A673 (cell line): ENCODE data around the gene NLRC5. TPM values are rescaled to one million over a fixed set of nuclear protein-coding genes. Genes with fewer than 3 reads are reported as not detected.

ENCODE experiments used
- BruUV-seq: library from RNA; stranded (reverse); fragments of 400-500 nt; replicated peaks from 2 replicates; lab custom pipeline; 2021; lab: Mats Ljungman, UMichigan
- CTCF ChIA-PET: fragments of 300-600 bp; sonication (Branson Sonifier 250); formaldehyde crosslinking; loops from one replicate; lab custom pipeline; 2022; ENCODE audit warnings: antibody characterized with exemption; lab: Charles Lee
- POLR2A ChIA-PET: fragments of 300-600 bp; sonication (Branson Sonifier 250); formaldehyde crosslinking; loops from one replicate; lab custom pipeline; 2022; ENCODE audit warnings: antibody characterized with exemption; ENCODE audit not compliant: low non-redundant PET; lab: Charles Lee
- DNase-seq: peaks from one replicate; pipeline ENCODE4 v3.0.0-alpha.2; 2015; ENCODE audit warnings: low spot score
- H3K27ac ChIP-seq: fragments of 200-600 bp; sonication (generic); 2 replicates; pipeline ENCODE4 v1.5.1; 2016; ENCODE audit warnings: mixed run types, low read depth, mild to moderate bottlenecking, mixed read lengths, antibody characterized with exemption, low read length; ENCODE audit not compliant: poor library complexity, severe bottlenecking
- H3K27me3 ChIP-seq: fragments of 200-600 bp; sonication (generic); replicated peaks from 2 replicates; pipeline ENCODE4 v1.6.1; 2017; ENCODE audit warnings: mixed run types, low read depth, mild to moderate bottlenecking, mixed read lengths, antibody characterized with exemption, low read length; ENCODE audit not compliant: insufficient read depth, poor library complexity
- H3K36me3 ChIP-seq: fragments of 200-600 bp; sonication (generic); 2 replicates; pipeline ENCODE4 v1.6.1; 2016; ENCODE audit warnings: mixed run types, mild to moderate bottlenecking, mixed read lengths, antibody characterized with exemption, low read length; ENCODE audit not compliant: insufficient read depth, poor library complexity, severe bottlenecking
- H3K4me1 ChIP-seq: fragments of 200-600 bp; sonication (generic); 2 replicates; pipeline ENCODE4 v1.6.1; 2017; ENCODE audit warnings: mixed run types, mild to moderate bottlenecking, mixed read lengths, antibody characterized with exemption, low read length; ENCODE audit not compliant: insufficient read depth, poor library complexity, severe bottlenecking
- H3K4me3 ChIP-seq: fragments of 200-600 bp; sonication (generic); 2 replicates; pipeline ENCODE4 v1.5.1; 2016; ENCODE audit warnings: low read depth, mixed run types, mild to moderate bottlenecking, mixed read lengths, low read length; ENCODE audit not compliant: poor library complexity, severe bottlenecking
- H3K9me3 ChIP-seq: fragments of 200-600 bp; sonication (generic); 2 replicates; pipeline ENCODE4 v1.6.1; 2016; ENCODE audit warnings: mixed run types, low read depth, mild to moderate bottlenecking, mixed read lengths, antibody characterized with exemption, low read length; ENCODE audit not compliant: poor library complexity, severe bottlenecking
- EZH2 ChIP-seq: fragments of 200-600 bp; sonication (generic); IDR thresholded peaks from 2 replicates; pipeline ENCODE4 v1.6.1; 2017; ENCODE audit warnings: borderline replicate concordance, low read depth, mild to moderate bottlenecking, mixed read lengths, antibody characterized with exemption, low read length; ENCODE audit not compliant: poor library complexity, severe bottlenecking
- intact Hi-C: fragments of 100-400 bp; cut with micrococcal nuclease; formaldehyde crosslinking; loops from one replicate; pipeline ENCODE4 v1.10.0; 2022; ENCODE audit not compliant: unreplicated experiment
- total RNA-seq: library from RNA; stranded (reverse); gene quantifications from 2 replicates; pipeline ENCODE4 v1.2.3, GENCODE V29; 2021
- TF ChIP-seq, protein P1 (sequence below): fragments of 300-800, 200-600 bp; sonication (generic); conservative IDR thresholded peaks from 2 replicates; pipeline ENCODE4 v1.5.1; 2017; ENCODE audit warnings: low read depth, mild to moderate bottlenecking, antibody characterized with exemption, low read length, moderate library complexity, mixed read lengths

Gene NLRC5
- total RNA-seq, 1 experiment from 2014 or later: 13.1 TPM

DNA sequence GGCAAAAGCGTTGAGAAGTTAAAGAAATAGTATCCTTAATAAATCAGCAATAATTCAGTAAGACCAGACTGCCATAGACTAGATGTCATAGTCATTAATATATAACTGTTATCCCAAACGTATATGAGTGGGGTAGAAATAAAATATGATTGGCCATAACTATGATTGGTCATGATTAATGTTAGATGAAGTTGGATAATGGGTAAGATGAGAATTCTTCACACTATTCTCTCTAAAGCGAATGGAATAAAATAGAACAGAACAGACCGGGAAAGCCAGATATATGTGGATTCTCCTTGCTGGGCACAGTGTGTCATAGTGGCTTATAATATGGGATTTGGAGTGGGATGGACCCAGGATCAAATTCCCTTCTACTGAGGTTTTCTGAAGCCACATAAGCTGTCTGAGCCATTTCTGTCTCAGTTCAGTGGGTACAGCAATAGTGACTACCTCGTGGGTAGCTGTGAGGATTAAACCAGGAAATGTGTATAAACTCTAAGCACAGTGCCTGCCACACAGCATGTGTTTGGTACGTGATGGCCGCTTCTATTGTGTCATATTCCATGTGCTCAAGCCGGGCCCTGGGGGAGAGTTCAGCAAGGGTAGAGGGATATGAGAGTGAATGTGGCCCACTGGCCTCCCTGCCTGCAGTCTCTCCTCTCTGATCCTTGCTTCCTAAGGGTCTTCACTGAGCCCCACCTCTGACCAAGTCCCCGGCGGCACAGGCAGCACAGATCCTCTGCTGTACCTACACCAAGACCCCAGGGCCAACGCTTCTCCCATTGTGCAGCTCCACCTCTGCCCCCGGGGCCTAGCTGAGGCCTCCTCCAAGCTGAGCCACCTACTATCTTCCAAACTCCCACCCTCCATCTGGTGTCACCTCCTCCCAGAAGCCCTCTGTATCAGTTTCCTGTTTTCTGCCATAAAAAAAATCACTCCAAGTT is 23.9 kb upstream of the NLRC5 start:
- intact Hi-C loops: no loop called here
- DNase-seq: no peak
- H3K4me3 ChIP-seq: no peak overlapping the region
- no peaks in the 10 kb centered on the region for H3K36me3 ChIP-seq
- no peaks in the 10 kb centered on the region for H3K9me3 ChIP-seq
- no TSS peak for BruUV-seq
- CTCF ChIA-PET: no interaction called here
- POLR2A ChIA-PET: no interaction called here
- no peak overlapping the region for H3K27ac ChIP-seq
- no peaks in the 10 kb centered on the region for H3K27me3 ChIP-seq
- TF ChIP-seq, protein P1, sequence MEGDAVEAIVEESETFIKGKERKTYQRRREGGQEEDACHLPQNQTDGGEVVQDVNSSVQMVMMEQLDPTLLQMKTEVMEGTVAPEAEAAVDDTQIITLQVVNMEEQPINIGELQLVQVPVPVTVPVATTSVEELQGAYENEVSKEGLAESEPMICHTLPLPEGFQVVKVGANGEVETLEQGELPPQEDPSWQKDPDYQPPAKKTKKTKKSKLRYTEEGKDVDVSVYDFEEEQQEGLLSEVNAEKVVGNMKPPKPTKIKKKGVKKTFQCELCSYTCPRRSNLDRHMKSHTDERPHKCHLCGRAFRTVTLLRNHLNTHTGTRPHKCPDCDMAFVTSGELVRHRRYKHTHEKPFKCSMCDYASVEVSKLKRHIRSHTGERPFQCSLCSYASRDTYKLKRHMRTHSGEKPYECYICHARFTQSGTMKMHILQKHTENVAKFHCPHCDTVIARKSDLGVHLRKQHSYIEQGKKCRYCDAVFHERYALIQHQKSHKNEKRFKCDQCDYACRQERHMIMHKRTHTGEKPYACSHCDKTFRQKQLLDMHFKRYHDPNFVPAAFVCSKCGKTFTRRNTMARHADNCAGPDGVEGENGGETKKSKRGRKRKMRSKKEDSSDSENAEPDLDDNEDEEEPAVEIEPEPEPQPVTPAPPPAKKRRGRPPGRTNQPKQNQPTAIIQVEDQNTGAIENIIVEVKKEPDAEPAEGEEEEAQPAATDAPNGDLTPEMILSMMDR: no peak
- no peak for TF ChIP-seq EZH2
- H3K4me1 ChIP-seq: peaks cover 4% of the 10 kb centered on the region

DNA sequence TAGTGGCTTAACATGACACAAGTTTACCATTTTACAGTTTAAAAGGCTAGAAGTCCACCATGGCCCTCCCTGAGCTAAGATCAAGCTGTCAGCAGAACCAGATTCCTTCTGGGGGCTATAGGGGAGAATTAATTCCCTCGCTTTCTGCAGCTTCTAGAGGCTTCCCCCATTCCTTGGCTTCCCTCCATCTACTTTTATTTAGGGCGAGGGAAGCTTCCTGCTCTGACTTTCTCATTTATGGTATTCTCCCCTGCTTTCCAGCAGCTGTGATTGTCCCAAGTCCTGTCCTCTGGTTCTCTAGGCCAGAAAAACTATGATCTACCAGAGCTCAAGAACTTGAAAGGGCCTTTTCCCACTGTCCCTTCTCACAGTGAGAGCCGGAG is 23.3 kb upstream of the NLRC5 start:
- no peaks in the 10 kb centered on the region for H3K36me3 ChIP-seq
- H3K27ac ChIP-seq: no peak overlapping the region
- ChIA-PET POLR2A (no interaction called here), CTCF (no interaction called here)
- DNase-seq: no peak
- no peaks in the 10 kb centered on the region for H3K9me3 ChIP-seq
- H3K4me1 ChIP-seq: peaks cover 4% of the 10 kb centered on the region
- intact Hi-C loops: no loop called here
- no peak overlapping the region for H3K4me3 ChIP-seq
- TF ChIP-seq, protein P1: no peak
- TF ChIP-seq EZH2: no peak
- no peaks in the 10 kb centered on the region for H3K27me3 ChIP-seq
- no TSS peak for BruUV-seq

DNA sequence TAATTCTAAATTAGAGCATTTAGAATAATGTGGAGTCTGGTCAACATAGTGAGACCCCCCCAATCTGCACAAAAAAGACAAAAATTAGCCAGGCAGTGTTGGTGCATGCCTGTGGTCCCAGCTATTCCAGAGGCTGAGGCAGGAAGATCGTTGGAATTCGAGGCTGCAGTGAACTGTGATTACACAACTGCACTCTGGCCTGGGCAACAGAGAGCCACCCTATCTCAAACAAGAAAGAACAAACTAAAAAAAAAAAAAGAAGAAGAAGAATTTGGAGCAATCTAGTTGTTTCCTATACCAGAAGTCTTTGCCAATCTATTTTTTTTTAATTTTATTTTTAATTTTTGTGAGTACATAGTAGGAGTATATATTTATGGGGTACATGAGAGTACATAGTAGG is 21.6 kb upstream of the NLRC5 start:
- no peak for DNase-seq
- no peaks in the 10 kb centered on the region for H3K36me3 ChIP-seq
- ChIA-PET CTCF (no interaction called here), POLR2A (no interaction called here)
- TF ChIP-seq, protein P1: no peak
- TF ChIP-seq EZH2: no peak
- BruUV-seq: no TSS peak
- H3K27me3 ChIP-seq: no peaks in the 10 kb centered on the region
- intact Hi-C loops: no loop called here
- H3K9me3 ChIP-seq: no peaks in the 10 kb centered on the region
- peaks cover 4% of the 10 kb centered on the region for H3K4me1 ChIP-seq
- no peak overlapping the region for H3K27ac ChIP-seq
- no peak overlapping the region for H3K4me3 ChIP-seq
